Left colon (tissue), 2 donors: ENCODE results near the gene PTCH1. TPM values are rescaled to one million over a fixed set of nuclear protein-coding genes. Genes with fewer than 3 reads are reported as not detected.

ENCODE experiments used
- ATAC-seq: fragments of 200-7000 bp; cut with Tn5 transposase; one replicate; pipeline ENCODE4 v1.9.1; 2020; ENCODE audit warnings: mild to moderate bottlenecking, moderate library complexity
- DNase-seq, 2 donors: peaks; one replicate each; pipeline ENCODE4 v3.0.0-alpha.2; 2020
- intact Hi-C, 2 donors: fragments of 100-400 bp; cut with DNase I in 1 of 2; cut with micrococcal nuclease in 1 of 2; formaldehyde crosslinking; loops; one replicate each; pipeline versions ENCODE4 v1.11.2 to v1.14.0; 2022; cut with DNase I, micrococcal nuclease
- total RNA-seq, 2 donors: library from RNA; stranded (reverse); fragmentation: NEBNext Ultra II Directional; extraction: Animal tissue kit (Norgen Biotek cat#: 25700); gene quantifications; one replicate each; pipeline ENCODE4 v1.2.1, GENCODE V29; 2021
- donor health status: DM: no; HTN: no; CAD: no.
- donor health status: DM: yes; HTN: yes; CAD: no.

Gene PTCH1
- total RNA-seq, 2 donors from 2014 or later = 18.6 to 35.4 TPM

DNA sequence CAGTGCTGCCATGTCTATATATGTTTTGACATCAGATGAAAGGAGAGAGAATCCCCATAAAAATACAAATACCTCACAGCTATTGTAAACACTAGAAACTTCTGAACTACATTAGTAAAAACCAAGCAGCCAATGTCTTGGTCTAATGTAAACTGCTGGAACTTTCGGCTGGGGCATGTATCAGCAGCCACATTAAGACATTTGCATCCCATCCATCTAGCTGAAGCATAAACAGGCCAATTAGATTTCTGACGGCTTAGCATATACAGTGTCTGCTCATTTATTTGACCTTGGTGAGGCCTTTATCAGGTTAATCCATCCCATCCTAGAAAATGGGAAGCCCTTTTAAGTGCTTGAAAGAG, 65.7 kb downstream of the PTCH1 start:
- ATAC-seq (no peak), DNase-seq (no peak)
- intact Hi-C loops = no loop called here

DNA sequence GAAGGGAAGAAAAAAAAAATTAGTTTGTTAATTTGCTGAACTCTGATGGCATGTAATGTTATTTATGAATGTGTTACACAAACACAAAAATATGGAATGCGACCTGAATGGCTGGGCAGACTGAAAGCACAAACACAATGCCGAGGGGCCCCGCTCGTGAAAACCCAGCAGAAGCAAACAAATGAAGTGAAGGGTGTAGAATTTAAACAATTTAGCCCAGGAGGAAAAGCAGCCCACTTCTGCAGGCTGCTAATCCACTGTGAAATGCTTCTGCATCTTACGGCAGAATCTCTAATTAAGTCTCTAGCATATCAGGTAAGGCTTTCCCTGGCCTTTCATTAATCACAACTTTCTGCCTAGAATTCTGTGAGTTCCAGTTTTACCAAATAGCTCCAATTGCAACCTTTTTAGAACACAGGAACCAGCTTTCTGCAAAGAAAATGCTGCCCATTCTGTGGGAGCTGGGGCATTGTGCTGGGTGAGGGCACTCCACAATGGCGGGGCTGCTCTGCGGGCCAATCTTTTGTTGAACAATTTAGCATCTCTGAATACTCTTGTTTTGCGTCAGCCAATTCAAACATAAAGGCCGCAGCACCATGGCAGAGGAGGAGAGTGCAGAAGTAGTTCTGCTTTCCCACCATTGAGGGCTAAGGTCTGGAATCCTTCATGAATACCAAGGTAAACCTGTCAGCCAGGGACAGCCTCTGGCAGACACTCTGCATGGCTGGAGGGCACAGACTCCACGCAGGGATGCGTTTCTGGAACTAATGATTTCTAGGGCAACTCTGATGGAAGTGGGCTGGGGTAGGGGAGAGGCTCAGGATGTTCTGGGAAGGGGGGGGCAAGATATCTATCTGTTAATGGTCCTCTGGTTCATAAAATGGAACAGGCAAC, 66.4 kb downstream of the PTCH1 start:
- ATAC-seq (no peak), DNase-seq (no peak)
- intact Hi-C loops = no loop called here

DNA sequence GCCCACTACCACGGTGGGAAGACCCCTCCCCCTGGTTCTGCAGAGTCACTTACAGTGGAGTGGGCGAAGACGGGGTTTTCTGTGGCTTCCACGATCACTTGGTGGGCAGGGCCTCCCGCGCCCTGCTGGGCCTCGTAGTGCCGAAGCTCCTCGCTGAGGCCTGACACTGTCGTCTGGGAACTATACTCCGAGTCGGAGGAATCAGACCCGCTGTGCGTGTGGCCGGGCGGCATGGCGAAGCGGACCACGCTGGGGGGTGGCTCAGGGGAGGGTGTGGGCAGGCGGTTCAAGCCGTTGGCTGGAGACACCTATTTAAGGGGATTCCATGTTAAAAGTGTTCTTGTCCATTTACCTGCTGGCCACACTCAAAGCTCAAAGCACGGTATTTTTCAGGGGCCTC, 67.8 kb downstream of the PTCH1 start:
- intact Hi-C loops = no loop called here
- DNase-seq (no peak), ATAC-seq (no peak)

DNA sequence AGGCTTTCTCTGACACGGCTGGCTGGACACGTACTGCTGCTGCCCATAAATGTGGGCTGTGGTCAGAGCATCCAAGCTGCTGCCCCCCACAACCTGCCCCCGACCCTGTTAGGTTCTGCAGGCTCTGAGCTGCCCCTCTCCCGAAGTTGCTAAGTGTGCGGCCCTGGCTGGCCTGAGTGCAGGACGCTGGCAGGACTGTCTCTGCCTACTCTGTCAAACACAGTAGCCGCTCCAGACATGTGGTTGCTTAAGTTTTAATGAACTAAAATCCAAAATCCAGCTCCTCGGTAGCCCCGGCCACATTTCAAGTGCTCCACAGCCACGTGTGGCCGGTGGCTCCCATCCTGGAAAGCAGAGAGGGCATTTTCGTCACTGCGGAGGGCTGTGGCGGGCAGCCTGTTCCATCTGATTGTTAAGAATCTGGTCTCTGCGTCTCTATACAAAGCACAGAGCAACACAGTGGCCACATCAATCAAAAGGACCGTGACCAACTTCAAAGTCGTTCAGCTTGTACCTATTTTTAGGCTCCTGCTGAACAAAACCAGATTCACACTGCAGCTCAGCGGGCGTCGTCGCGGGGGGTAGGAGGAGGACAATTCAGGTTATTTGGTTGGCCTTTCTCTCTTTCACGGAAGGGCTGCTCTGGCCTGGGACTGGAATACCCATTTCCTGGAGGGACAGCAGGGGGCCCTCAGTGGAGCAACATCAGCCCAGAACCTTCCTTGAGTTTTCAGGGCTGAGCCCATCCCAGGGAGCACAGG, 68.9 kb downstream of the PTCH1 start:
- intact Hi-C loops = no loop called here
- ATAC-seq (no peak), DNase-seq (no peak)

DNA sequence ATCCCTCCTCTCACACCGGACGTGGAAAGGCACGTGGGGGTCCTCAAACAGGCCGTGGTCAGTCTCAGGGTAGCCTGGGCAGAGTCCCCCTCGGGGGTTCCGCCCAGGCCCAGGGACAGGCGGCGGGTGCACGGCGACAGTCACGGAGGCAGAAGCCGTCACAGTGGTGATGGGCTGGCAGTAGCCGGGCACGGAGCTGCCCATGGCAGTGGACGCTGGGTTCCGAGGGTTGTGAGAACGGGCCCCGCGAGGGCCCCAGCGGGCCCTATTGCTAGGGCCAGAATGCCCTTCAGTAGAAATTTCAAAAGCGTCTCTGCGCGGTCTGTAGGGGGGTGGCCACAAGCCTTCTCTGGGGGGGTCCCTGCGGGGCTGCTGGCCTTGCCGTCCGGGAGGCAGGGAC, 69.8 kb downstream of the PTCH1 start:
- intact Hi-C loops = no loop called here
- DNase-seq = no peak
- no peak for ATAC-seq

DNA sequence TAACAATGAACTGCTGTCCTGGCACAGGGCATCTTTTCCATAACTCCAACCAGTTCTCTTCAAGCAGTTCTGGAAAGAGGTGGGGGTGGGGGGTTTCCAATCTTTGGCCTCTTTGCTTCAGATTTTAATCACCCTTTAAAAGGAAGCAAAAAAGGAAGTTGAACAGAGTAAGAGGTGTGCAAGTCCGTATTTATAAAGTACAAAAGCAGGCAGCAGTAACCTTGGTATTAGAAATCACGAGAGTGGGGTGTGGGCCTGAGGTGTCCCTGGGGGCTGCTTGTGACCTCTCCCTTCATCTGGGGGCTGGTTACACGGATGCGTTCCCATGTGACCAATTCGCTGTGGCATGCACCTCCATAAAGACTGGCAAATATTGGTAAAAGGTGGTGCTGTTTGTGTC, 70.5 kb downstream of the PTCH1 start:
- ATAC-seq (no peak), DNase-seq (no peak)
- intact Hi-C loops = no loop called here

DNA sequence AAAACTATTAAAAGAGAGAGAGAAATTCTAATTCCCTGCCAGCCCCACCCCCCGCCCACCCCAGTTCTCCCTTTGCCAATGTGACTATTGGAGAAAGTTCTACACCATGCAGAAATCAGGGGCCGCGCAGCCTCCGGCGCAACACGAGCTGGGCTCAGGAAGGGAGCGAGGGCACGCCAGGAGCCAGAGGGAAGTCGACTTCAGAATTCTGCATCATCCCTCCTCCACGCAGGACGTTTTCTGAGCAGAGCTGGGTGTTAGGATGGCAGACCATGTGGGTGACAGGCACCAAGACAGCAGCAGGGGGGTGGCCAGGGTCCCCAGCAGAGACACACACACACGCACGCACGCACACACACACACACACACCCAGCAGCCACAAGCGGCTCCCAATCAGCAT, 72.6 kb downstream of the PTCH1 start:
- ATAC-seq (no peak), DNase-seq (no peak)
- intact Hi-C loops = no loop called here

DNA sequence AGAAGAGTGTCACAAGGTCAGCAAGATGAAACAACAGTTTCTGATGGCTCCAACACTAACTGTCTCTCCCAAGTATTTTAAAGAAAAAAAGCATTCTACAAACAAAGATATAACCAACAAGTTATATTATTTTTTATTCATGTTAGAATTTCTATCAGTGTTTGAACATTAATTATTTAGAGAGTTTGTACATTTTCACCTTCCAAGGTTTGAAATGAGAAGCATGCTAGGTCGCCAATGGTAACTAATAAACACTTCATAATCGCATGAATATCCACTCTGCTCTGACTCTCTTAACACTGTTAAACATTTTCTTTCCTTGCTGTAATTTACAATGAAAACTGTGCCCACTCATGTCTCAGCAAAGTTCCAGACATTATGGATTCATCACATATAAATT, 73.5 kb downstream of the PTCH1 start:
- no peak for ATAC-seq
- no peak for DNase-seq
- intact Hi-C loops = no loop called here

DNA sequence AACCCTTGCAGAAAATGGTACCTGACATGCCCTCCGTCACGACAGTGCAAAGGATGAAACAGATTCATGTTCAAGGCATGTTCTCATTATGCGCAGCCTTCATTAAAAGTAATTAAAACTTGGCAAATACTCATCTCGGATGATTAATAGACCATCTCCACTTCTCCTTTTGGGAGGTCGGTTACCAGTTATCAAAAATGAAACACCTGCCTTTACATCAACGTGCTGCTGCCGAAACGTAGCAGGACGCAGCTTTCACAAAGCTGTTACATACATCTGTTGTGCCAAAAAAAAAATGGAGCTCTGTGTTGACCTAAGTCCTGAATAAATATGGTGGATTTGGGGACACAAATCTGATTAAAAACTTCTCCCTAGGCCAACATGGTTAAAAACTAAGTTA, 75.7 kb downstream of the PTCH1 start:
- intact Hi-C loops = no loop called here
- DNase-seq = no peak
- ATAC-seq = no peak

DNA sequence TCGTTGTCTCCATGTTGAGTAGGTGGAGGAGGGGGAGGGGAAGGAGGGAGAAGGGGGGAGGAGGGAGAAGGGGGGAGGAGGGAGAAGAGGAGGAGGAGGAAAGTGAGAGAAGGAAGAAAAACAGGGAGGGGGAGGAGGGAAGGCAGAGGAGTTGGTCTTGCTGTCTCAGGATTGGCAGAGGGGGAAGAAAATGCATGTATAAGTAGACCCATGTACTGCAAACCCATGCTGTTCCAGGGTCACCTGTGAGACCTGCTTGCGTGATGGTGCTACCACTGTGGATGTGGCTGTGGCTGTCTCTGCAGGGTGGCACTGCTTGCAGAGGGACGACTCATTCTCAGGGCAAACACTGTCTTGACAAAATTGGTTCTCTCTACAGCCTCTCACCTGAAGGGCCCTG, 76.3 kb downstream of the PTCH1 start:
- no peak for DNase-seq
- no peak for ATAC-seq
- intact Hi-C loops = no loop called here

DNA sequence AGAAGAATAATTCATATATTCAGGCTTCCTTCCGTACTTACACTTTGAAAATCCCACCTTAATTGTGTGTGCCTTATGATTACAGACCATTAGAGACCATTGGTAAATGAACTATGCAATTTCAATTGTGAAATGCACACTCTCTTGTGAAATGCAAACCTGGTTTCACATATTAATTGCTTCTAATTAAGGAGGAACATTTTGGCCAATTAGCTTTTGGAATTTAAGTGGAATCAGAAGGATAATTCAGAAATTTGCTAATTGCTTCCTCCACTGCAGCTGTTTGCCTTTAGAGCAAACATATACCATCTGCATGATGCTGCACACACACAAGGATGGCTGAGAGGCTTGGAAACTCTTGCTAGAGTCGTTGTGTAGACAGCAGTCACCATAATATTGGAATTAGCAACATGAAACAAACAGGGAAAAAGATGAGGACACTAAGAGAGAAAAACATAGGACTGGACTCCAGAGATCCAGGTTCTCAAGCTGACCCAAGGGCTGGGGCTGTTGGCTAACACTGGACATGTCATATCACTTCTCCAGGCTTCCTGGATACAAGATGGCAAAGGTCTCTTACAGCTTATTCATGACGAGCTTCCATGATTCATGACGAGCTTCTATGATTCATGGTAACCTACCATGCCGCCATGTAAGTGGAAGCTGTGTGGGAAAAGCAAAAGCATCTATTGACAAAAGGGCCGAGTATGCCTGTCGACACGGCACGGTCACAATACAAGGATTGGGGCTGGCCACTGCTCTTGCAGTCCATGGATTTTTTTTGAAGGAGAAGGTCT, 78.0 kb downstream of the PTCH1 start:
- intact Hi-C loops = no loop called here
- ATAC-seq (no peak), DNase-seq (no peak)

DNA sequence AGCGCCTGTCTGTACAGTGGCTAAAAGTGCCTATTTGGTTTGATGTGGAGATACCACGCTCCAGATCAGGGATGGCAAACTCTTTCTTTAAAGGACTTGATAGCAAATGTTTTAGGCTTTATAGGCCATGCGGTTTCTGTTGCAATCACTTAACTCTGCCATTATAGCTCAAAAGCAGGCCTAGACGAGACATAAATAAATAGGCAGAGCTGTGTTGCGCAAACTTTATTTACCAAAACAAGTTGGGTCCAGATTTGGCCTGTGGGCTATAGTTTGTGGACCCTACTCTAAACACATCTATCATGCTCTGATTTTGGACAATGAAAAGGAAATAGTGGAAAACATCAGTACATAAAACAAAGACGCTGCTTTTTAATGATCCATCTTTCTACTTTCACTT, 79.2 kb downstream of the PTCH1 start:
- intact Hi-C loops = no loop called here
- no peak for DNase-seq
- no peak for ATAC-seq

DNA sequence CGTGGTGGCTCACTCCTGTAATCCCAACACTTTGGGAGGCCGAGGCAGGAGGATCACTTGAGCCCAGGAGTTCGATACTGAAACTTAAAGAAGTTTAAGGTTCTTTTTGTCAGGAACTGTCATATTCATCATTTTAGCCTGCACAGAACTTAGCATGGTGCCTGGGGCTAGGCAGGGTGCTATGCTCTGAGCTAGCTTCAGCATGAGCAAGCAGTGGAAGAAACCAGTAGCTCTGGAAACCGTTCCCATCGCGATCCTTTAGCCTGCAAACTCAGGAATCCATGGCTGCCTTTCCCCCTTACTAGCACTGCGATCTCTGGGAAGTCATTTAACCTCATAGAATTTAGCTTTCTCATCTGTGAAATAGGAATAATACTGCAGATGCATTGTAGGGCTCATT, 80.4 kb downstream of the PTCH1 start:
- intact Hi-C loops = no loop called here
- ATAC-seq (no peak), DNase-seq (no peak)

DNA sequence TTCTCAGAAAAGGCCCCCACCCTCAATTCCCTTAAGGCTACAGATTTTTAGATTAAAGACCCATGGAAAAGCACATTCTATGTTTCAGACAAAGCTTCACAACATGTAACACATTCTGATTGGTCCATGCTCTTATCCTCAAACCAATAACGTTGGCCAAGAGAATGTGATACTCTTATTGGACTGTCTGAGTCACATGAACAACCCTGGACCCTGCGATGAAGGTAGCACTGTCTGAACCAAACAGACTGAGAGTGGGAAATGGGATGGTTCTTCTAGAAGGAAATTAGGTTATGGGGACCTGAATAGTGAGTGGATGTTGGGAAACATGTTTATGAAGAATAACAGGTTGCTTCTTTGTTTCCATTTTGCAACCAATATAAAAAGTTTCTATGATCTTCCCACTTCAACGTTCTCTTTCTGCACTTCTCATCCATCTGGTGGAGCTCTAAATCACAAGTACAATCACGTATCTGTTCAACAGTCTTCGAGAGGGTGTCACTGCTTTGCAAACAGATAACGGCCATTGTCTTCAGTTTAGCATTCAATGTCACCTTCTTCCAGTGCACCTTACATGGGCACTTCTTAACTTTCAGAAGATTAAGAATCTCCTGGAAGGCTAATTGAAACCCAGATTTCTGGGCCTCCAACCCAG, 81.6 kb downstream of the PTCH1 start:
- intact Hi-C loops = no loop called here
- DNase-seq (no peak), ATAC-seq (no peak)

DNA sequence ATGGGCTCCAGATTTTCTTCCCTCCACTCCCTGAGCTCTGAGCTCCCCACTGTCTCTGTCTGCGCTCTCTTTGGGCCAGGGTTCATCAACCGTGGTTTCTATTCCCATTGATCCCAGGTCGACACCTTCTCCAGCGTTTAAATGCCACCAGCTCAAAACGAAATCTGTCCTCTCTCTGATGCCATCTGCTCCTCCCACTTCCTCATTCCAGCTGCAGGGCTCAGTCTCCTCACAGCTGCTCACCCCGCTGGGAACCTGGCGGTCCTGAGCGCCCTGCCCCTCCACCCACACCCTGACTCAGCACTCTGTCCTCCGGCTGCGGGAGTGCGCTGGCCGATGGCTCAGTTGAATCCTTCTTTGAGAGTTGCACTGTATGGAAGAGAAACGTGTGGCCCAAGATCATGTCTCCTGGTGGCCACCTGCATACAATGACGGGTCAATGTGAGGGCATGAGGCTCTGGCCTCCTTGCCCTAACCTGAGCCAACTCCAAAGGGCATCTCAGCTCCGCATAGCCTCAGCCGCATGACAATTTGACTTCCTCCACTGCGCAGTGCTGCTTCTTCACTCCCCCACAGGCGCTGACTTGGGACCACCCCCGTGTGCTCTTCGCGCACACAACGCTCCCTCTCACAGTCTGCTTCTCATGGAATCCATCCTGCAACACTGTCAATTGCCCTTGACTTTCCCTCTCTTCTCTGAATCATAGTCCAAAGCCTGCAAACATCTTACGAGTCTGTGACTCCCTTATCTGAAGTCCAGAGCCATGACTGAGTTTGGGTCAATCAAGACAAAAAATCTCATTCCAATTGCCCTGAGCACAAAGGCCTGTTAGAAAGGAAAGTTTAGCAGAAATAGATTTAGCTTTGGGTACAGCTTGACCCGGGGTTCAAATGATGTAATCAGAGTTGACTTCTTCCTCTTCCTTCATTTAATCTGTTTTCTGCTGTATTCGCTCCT, 82.4 kb downstream of the PTCH1 start:
- DNase-seq = no peak
- ATAC-seq = no peak
- intact Hi-C loops = no loop called here

DNA sequence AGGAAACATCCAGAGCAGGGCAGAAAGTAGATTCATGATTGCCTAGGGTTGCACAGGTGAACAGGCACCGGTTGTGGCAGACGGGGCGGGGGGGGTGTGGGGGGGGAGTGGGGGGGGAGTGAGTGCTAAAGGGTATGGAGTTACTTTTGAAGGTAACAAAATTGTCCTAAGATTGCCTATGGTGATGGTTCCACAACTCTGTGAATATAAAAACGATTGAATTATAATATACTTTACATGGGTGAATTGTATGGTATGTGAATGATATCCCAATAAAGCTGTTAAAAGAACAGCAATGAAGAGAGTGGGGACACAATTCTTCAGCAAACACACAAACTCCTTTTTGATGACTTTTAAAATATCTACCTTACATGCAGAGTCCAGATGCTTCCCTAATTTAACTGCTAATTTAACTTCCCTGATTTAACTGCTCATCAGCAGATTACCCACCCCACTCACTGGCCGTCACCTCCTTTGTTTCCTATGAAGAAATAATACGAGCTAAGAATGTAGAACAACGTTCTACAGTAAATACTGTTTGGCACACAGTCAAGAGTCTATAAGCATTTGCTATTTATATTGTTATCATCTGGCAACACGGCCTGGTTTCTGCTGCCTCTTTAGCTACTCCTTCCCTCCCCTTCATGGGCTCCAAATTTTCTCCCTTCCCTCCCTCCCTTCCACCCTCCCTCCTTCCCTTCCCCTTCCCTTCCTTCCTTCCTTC, 83.5 kb downstream of the PTCH1 start:
- intact Hi-C loops = no loop called here
- no peak for DNase-seq
- ATAC-seq = no peak

DNA sequence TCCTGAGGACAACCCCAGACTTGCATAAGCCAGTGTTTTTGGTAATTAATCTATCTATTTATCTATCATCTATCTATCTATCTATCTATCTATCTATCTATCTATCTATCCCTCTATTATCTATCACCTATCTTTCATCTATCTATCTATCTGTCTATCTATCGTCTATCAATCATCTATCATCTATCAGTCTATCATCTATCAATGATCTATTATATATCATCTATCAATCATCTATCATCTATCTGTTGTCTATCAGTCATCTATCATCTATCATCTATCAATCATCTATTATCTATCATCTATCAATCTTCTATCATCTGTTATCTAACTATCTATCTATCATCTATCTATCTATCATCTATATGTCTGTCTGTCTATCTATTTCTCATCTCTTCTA, 85.5 kb downstream of the PTCH1 start:
- no peak for DNase-seq
- intact Hi-C loops = no loop called here

More for the DNA sequence above, 85.5 kb downstream of the PTCH1 start:
- ATAC-seq = no peak
